GM23338 (cell line): ENCODE measurements around the gene SLC7A4. TPM values are rescaled to one million over a fixed set of nuclear protein-coding genes. Genes with fewer than 3 reads are reported as not detected.

Experiments
- ATAC-seq: fragments of 200-7000 bp; cut with Tn5 transposase; 3 replicates; pipeline ENCODE4 v1.9.1; 2020
- DNase-seq: peaks from one replicate; pipeline ENCODE4 v3.0.0-alpha.2; 2015; ENCODE audit warnings: low spot score
- H2AFZ ChIP-seq: fragments of 200-600 bp; sonication (generic); 2 replicates; pipeline ENCODE4 v1.8.0; 2016; ENCODE audit warnings: antibody characterized with exemption, mild to moderate bottlenecking, moderate library complexity
- H3F3A ChIP-seq: fragments of 200-600 bp; sonication (generic); replicated peaks from 2 replicates; pipeline ENCODE4 v1.8.0; 2017; ENCODE audit warnings: antibody characterized with exemption, mixed run types, low read depth
- H3K27ac ChIP-seq: fragments of 200-600 bp; sonication (generic); 2 replicates; pipeline ENCODE4 v1.6.1; 2016; ENCODE audit warnings: low read depth
- H3K27me3 ChIP-seq: fragments of 200-600 bp; sonication (generic); 2 replicates; pipeline ENCODE4 v1.8.0; 2016; ENCODE audit warnings: mild to moderate bottlenecking, mixed run types, moderate library complexity; ENCODE audit not compliant: insufficient read depth
- H3K36me3 ChIP-seq: fragments of 200-600 bp; sonication (generic); 2 replicates; pipeline ENCODE4 v1.8.0; 2016; ENCODE audit warnings: mild to moderate bottlenecking; ENCODE audit not compliant: insufficient read depth
- H3K4me1 ChIP-seq: fragments of 200-600 bp; sonication (generic); 2 replicates; pipeline ENCODE4 v1.8.0; 2016; ENCODE audit warnings: mild to moderate bottlenecking, moderate library complexity; ENCODE audit not compliant: insufficient read depth
- H3K4me2 ChIP-seq: fragments of 200-600 bp; sonication (generic); 2 replicates; pipeline ENCODE4 v1.7.1; 2017; ENCODE audit warnings: mixed run types
- H3K4me3 ChIP-seq: fragments of 200-600 bp; sonication (generic); 2 replicates; pipeline ENCODE4 v1.6.1; 2016; ENCODE audit warnings: mixed run types
- H3K79me2 ChIP-seq: fragments of 200-600 bp; sonication (generic); replicated peaks from 2 replicates; pipeline ENCODE4 v1.8.0; 2017; ENCODE audit warnings: mild to moderate bottlenecking; ENCODE audit not compliant: insufficient read depth
- H3K9me2 ChIP-seq: fragments of 200-600 bp; sonication (generic); 2 replicates; pipeline ENCODE4 v1.8.0; 2017; ENCODE audit not compliant: insufficient read depth
- H4K20me1 ChIP-seq: fragments of 200-600 bp; sonication (generic); replicated peaks from 2 replicates; pipeline ENCODE4 v1.8.0; 2017; ENCODE audit warnings: mild to moderate bottlenecking; ENCODE audit not compliant: insufficient read depth
- H3K27ac Mint-ChIP-seq: 2 replicates; pipeline ENCODE4 v1.8.0; 2020; ENCODE audit warnings: inconsistent platforms, mild to moderate bottlenecking, moderate library complexity, mixed read lengths
- H3K27me3 Mint-ChIP-seq: 3 replicates; pipeline ENCODE4 v1.8.0; 2022; ENCODE audit warnings: low read depth, mild to moderate bottlenecking, moderate library complexity, mixed read lengths, inconsistent platforms; ENCODE audit not compliant: insufficient read depth, poor library complexity
- H3K36me3 Mint-ChIP-seq: 3 replicates; pipeline ENCODE4 v1.8.0; 2021; ENCODE audit warnings: low read depth, mild to moderate bottlenecking, inconsistent platforms, moderate library complexity, mixed read lengths
- H3K4me1 Mint-ChIP-seq: 3 replicates; pipeline ENCODE4 v1.8.0; 2020; ENCODE audit warnings: mild to moderate bottlenecking, inconsistent platforms, mixed read lengths
- H3K4me3 Mint-ChIP-seq: 3 replicates; pipeline ENCODE4 v1.8.0; 2021; ENCODE audit warnings: moderate library complexity, mild to moderate bottlenecking, inconsistent platforms, mixed read lengths
- H3K9me3 Mint-ChIP-seq: 3 replicates; pipeline ENCODE4 v1.8.0; 2020; ENCODE audit warnings: moderate library complexity, mild to moderate bottlenecking, inconsistent platforms, mixed read lengths
- CREB1 ChIP-seq: fragments of 250-450 bp; sonication (Bioruptor Pico); IDR thresholded peaks from 2 replicates; pipeline ENCODE4 v1.5.0; 2020; ENCODE audit warnings: low read depth, mild to moderate bottlenecking, moderate library complexity
- CTCF ChIP-seq, 2 experiments: fragments of 200-600 bp in 1 of 2; sonication (generic) in 1 of 2; conservative IDR thresholded peaks; 2 replicates each; pipeline versions ENCODE4 v1.5.1 to v1.6.1; 2016 to 2017; ENCODE audit warnings: antibody characterized with exemption in 2 of 2, low read depth in 2 of 2, mild to moderate bottlenecking in 2 of 2, moderate library complexity in 1 of 2
- ETS1 ChIP-seq: IDR thresholded peaks from 2 replicates; pipeline ENCODE4 v1.6.1; 2016; ENCODE audit warnings: antibody characterized with exemption
- EZH2 ChIP-seq: fragments of 200-600 bp; sonication (generic); IDR thresholded peaks from one replicate; pipeline ENCODE4 v1.8.0; 2017; ENCODE audit warnings: antibody characterized with exemption, mild to moderate bottlenecking, low read depth; ENCODE audit not compliant: unreplicated experiment
- EZH2phosphoT487 ChIP-seq: fragments of 200-600 bp; sonication (generic); IDR thresholded peaks from one replicate; pipeline ENCODE4 v1.8.1; 2018; ENCODE audit warnings: antibody characterized with exemption; ENCODE audit not compliant: unreplicated experiment
- JUNB ChIP-seq: IDR thresholded peaks from one replicate; pipeline ENCODE4 v1.6.1; 2016; ENCODE audit warnings: antibody characterized with exemption; ENCODE audit not compliant: unreplicated experiment
- NANOG ChIP-seq: IDR thresholded peaks from 2 replicates; pipeline ENCODE4 v1.6.1; 2016; ENCODE audit warnings: antibody characterized with exemption, borderline replicate concordance
- POLR2AphosphoS5 ChIP-seq: IDR thresholded peaks from 2 replicates; pipeline ENCODE4 v1.6.1; 2016; ENCODE audit warnings: antibody characterized with exemption, low read depth
- REST ChIP-seq: IDR thresholded peaks from one replicate; pipeline ENCODE4 v1.6.1; 2018; ENCODE audit warnings: antibody characterized with exemption; ENCODE audit not compliant: unreplicated experiment
- STAT1 ChIP-seq: IDR thresholded peaks from one replicate; pipeline ENCODE4 v1.6.1; 2016; ENCODE audit warnings: antibody characterized with exemption; ENCODE audit not compliant: unreplicated experiment
- ZNF114 ChIP-seq: fragments of 250-450 bp; sonication (Bioruptor Pico); IDR thresholded peaks from 2 replicates; pipeline ENCODE4 v1.5.0; 2020; ENCODE audit warnings: mild to moderate bottlenecking, moderate library complexity
- ZNF331 ChIP-seq: fragments of 250-450 bp; sonication (Bioruptor Pico); IDR thresholded peaks from 2 replicates; pipeline ENCODE4 v1.5.0; 2020; ENCODE audit warnings: low read depth, mild to moderate bottlenecking, moderate library complexity
- ZNF462 ChIP-seq: fragments of 250-450 bp; sonication (Bioruptor Pico); IDR thresholded peaks from 2 replicates; pipeline ENCODE4 v1.5.0; 2020; ENCODE audit warnings: mild to moderate bottlenecking, moderate library complexity
- polyA plus RNA-seq: library from polyadenylated mRNA; unstranded; fragments of >200 nt; fragmentation: Nextera tagmentation; extraction: Ambion mirVana; gene quantifications from 2 replicates; pipeline ENCODE4 v1.2.1, GENCODE V29; 2016
- total RNA-seq: library from RNA; depleted of rRNA; stranded (reverse); fragments of >200 nt; shearing (Covaris generic); gene quantifications from 2 replicates; pipeline ENCODE4 v1.2.3, GENCODE V29; 2014

The SLC7A4 gene
- total and polyA plus RNA-seq, 2 experiments from 2014 or later: 0.07 to 0.44 TPM

GRCh38 chr22:21074102-21074715 is 41.8 kb upstream of the SLC7A4 start:
- Histone ChIP-seq H3K4me3 (no peak overlapping the region), H3K4me1 (no peaks in the 10 kb centered on the region)

More at GRCh38 chr22:21074102-21074715, 41.8 kb upstream of the SLC7A4 start:
- Mint-ChIP-seq H3K4me3 (no peak overlapping the region), H3K27ac (no peak overlapping the region), H3K9me3 (peaks cover 2% of the 10 kb centered on the region; the same call in 1 of the 3 replicates), H3K27me3 (peaks cover 6% of the 10 kb centered on the region), H3K36me3 (no peaks in the 10 kb centered on the region; the same call in 2 of the 3 replicates), H3K4me1 (peaks cover 4% of the 10 kb centered on the region; the same call in 2 of the 3 replicates)
- Histone ChIP-seq H3K27me3 (no peaks in the 10 kb centered on the region), H4K20me1 (no peaks in the 10 kb centered on the region), H3K36me3 (no peaks in the 10 kb centered on the region), H2AFZ (no peak overlapping the region), H3K4me2 (no peak overlapping the region), H3K79me2 (no peaks in the 10 kb centered on the region), H3K27ac (no peak overlapping the region), H3K9me2 (no peaks in the 10 kb centered on the region), H3F3A (no peaks in the 10 kb centered on the region)
- ATAC-seq (no peak), DNase-seq (no peak)
- no peak for TF ChIP-seq ETS1
- no peak for TF ChIP-seq REST
- no peak for TF ChIP-seq JUNB
- no peak for TF ChIP-seq ZNF114 (CRISPR knock-in tag)
- no peak for TF ChIP-seq POLR2AphosphoS5
- TF ChIP-seq ZNF331 (CRISPR knock-in tag): no peak
- TF ChIP-seq EZH2: no peak
- TF ChIP-seq EZH2phosphoT487: no peak
- no peak for TF ChIP-seq NANOG
- no peak for TF ChIP-seq CREB1 (CRISPR knock-in tag)
- no peak for TF ChIP-seq ZNF462 (CRISPR knock-in tag)
- no peak for TF ChIP-seq CTCF (conservative IDR thresholded peaks at IDR 0.05; ENCODE audit: low read depth in 2 of 2)
- TF ChIP-seq STAT1: no peak
